NCI-H345 treated with DMSO at 0.1 percent for 48 hours (cell line): ENCODE data around the gene RBM10.
"Not testable (repeated sequence)": the region's sequence is repeated elsewhere in the genome, so short reads cannot be mapped to it uniquely, and the experiment has no call there.

Source experiments
- DNase-seq: peaks from one replicate; lab custom pipeline; 2025; ENCODE audit not compliant: unreplicated experiment; lab: John Stamatoyannopoulos, UW

RBM10 gene, protein sequence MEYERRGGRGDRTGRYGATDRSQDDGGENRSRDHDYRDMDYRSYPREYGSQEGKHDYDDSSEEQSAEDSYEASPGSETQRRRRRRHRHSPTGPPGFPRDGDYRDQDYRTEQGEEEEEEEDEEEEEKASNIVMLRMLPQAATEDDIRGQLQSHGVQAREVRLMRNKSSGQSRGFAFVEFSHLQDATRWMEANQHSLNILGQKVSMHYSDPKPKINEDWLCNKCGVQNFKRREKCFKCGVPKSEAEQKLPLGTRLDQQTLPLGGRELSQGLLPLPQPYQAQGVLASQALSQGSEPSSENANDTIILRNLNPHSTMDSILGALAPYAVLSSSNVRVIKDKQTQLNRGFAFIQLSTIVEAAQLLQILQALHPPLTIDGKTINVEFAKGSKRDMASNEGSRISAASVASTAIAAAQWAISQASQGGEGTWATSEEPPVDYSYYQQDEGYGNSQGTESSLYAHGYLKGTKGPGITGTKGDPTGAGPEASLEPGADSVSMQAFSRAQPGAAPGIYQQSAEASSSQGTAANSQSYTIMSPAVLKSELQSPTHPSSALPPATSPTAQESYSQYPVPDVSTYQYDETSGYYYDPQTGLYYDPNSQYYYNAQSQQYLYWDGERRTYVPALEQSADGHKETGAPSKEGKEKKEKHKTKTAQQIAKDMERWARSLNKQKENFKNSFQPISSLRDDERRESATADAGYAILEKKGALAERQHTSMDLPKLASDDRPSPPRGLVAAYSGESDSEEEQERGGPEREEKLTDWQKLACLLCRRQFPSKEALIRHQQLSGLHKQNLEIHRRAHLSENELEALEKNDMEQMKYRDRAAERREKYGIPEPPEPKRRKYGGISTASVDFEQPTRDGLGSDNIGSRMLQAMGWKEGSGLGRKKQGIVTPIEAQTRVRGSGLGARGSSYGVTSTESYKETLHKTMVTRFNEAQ

GRCh38 chrX:47144626-47145394, at the start of gene RBM10, which contains the start of gene NDUFB11:
Gene RBM10, plus strand, starts transcription at chrX:47145221. Its CDS starts 2,261 bp downstream, at chrX:47147482.
Gene NDUFB11, minus strand, starts transcription at chrX:47144702. Its CDS starts 23 bp downstream, at chrX:47144679.
- DNase-seq: peak; percentile 90

DNA sequence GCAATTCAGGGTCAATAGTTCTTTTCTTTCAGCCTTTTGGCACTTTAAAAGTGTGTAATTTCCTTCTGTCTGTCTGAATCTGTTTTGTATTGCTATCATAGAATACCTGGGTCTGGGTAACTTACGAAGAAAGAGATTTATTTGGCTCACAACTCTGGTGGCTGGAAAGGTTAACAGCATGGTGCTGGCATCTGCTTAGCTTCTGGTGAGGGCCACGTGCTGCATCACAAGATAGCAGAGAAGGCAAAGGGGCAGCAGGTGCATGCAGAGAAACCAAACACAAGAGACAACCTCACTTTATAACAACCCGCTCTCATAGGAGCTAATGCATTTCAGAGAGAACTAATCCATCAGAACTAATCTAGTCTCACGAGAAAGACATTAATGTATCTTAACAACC, 48.0 kb upstream of the RBM10 start:
- DNase-seq: no peak

GRCh38 chrX:47098338-47099094, 46.5 kb upstream of the RBM10 start:
- no peak for DNase-seq

DNA sequence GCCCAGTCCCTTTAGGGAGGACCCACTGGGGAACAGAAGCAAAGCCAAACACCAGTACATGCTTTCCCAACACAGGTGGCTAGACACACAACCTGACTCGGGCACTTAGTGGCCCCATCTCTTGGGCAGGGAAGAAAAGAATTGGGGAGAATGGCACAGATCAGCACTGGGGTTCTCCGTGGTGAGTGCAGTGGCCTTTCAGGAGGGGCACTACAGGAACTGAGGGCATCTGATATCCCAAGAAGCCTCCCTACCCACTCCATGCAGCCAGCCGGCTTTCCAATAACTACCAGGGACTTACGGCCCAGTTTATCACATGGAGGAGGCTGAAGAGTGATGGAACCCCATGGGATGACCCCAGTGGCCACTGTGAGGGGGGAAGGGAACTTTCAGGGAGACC, 43.8 kb upstream of the RBM10 start:
- DNase-seq: no peak

DNA sequence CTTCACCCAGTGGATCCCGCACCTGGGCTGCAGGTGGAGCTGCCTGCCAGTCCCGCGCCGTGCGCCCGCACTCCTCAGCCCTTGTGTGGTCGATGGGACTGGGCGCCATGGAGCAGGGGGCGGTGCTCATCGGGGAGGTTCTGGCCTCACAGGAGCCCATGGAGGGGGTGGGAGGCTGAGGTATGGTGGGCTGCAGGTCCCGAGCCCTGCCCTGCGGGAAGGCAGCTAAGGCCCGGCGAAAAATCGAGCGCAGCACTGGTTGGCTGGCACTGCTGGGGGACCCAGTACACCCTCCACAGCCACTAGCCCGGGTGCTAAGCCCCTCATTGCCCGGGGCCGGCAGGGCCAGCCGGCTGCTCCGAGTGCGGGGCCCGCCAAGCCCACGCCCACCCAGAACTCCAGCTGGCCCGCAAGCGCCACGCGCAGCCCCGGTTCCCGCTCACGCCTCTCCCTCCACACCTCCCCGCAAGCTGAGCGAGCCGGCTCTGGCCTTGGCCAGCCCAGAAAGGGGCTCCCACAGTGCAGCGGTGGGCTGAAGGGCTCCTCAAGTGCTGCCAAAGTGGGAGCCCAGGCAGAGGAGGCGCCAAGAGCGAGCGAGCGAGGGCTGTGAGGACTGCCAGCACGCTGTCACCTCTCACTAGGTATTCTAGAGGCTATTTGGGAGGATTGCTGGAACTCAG, 33.9 kb upstream of the RBM10 start:
- not testable (repeated sequence) for DNase-seq

DNA sequence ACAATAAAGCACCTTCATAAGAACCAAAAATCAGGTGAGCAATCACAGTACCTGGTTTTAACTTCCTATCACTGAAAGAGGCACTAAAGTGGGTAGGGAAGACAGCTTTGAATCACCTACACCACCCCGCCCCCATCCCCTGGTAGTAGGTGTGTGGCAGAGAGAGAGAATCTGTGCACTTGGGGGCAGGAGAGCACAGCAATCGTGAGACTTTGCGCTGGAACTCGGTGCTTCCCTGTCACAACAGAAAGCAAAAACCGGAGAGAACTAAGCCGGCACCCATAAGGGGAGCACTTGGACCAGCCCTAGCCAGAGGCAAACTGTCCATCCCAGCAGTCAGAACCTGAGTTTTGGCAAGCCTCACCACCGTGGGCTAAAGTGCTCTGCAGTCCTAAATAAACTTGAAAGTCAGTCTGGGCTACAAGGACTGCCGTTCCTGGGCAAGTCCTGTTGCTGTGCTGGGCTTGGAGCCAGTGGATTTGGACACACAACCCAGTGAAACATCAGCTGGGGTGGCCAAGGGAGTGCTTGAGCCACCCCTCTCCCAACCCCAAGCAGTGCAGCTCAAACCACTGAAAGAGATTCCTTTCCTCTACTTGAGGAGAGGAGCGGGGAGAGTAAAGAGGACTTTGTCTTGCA, 32.6 kb upstream of the RBM10 start:
- no peak for DNase-seq

DNA sequence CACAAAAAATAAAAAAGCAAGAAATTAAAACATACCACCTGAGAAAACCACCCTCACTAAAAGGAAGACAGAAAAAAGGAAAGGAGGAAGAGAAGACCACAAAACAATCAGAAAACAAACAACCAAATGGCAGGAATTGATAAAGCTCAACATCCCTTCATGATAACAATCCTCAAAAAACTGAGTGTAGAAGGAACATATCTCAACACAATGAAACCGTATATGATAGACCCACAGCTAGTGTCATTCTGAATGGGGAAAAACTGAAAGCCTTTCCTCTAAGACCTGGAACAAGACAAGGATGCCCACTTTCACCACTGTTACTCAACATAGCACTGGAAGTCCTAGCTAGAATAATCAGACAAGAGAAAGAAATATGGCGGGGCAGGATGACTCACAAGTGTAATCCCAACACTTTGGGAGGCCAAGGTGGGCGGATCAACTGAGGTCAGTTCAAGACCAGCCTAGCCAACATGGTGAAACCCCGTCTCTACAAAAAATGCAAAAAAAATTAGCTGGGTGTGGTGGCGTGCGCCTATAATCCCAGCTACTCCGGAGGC, 28.4 kb upstream of the RBM10 start:
- DNase-seq: not testable (repeated sequence)

GRCh38 chrX:47124466-47124865, 20.6 kb upstream of the RBM10 start:
- DNase-seq: not testable (repeated sequence)

GRCh38 chrX:47129157-47129898, 15.7 kb upstream of the RBM10 start:
- peak; percentile 86 for DNase-seq

DNA sequence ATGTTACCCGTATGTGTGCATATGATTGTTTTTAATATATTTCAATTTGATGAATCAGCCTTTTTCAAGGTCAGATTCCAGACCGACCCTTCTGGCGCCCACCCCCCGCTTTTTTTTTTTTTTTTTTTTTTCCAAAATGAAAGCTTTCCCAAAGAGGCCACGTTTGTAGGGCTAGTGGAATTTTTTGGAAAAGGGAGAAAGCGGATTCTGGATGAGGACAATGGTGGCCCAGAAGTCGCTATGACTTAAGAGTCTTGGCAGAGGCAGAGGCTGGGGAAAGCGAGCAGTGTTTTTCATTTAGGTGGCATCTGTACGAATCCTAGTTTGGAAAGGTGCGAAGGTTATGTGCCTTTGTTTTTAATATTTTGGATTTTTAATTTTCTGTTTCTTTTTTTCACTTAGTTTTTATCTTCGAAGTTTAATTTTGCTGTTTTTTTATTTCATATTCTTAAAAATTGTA, 15.1 kb upstream of the RBM10 start:
- no peak for DNase-seq

DNA sequence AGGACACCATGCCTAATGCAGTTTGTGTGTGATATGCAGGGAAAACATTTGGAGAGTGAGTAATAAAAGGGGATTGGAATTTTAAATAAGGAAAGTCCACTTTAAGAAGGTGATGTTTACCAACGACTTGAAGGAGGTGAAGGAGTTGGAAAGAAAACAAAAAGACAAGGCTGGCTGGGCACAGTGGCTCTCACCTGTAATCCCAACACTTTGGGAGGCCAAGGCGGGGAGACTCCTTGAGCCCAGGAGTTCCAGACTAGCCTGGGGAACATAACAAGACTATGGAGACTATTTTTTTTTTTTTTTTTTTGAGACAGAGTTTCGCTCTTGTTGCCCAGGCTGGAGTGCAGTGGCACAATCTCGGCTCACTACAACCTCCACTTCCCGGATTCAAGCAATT, 11.5 kb upstream of the RBM10 start:
- DNase-seq: no peak

- DNase-seq: not testable (repeated sequence)
Measured at GRCh38 chrX:47135650-47136049, 9.4 kb upstream of the RBM10 start.

GRCh38 chrX:47138171-47138570, 6.8 kb upstream of the RBM10 start:
- DNase-seq: no peak

- peak; percentile 30 for DNase-seq
Measured at GRCh38 chrX:47143894-47144625, 961 bp upstream of the RBM10 start.

- no peak for DNase-seq
Measured at GRCh38 chrX:47145395-47146120, 537 bp downstream of the RBM10 start.

DNA sequence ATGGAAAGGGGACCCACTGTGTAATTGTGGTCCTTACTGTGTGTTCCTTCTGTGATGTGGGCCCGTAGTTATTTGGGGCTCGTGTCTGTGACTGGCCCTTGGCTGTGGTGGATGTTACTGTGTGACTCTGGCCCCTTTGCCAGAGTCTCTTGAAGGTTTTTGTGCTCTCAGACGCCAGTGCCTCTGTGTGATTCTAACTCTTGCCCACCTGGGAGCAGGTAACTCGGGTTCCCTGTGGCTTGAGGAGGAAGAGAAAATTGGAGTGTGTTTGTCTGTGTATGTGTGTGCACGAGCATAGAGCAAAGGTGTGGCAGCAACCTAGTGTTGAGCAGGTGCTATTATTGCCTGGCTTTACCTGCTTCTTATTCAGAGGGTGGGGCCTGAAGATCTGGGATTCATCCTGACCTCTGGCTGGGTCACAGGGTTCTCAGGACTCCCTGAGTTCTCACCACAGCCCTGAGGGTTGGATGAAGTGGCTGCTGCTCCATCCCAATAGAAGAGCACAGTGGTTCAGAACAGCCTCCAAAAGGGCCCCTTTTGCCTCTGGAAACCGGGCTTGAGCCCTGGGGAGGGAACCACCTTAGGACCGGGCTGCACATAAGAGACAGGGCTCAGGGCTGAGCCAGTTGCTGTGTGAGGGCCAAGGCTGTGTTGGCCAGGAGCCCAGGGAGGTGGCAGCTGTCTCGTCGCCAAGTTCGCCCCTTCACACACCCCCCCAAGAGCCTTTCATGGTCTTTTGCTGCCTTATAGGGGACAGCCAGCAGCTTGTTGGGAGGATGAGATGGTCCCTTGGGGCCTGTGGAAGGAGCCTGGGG, 1.3 kb downstream of the RBM10 start:
- no peak for DNase-seq
